ENCODE measurements around the gene TBCK.

DNA sequence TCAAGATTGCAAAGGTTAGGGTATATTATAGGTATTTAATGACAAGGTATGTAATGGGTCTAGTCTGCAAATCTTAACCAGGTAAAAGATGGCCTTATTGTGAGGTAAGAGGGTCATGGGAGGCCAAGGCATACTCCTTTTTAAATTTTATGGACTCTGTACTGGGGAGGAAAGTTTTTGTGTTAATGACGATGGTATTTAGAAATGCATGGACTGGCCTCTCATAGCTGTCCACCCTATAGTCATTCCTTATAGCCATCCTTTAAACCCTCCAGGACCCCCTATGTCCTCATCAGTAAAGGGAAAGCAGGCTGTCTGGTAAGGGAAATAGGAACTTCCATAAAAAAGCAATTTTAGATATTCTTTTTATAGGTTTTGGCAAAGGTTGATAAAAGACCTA lies 1.8 kb upstream of the TBCK start:
- TF ChIP-seq POLR2AphosphoS5 (IDR thresholded peaks at IDR 0.05; ENCODE audit: low read depth, low read length) (no peak), FOXP2 (optimal IDR thresholded peaks at IDR 0.05; ENCODE audit: borderline replicate concordance, extremely low read depth, extremely low read length, insufficient read depth) (no peak)
